GM19324 (cell line): ENCODE measurements around the gene PHACTR2.

Experiments
- ATAC-seq: cut with Tn5 transposase; IDR thresholded peaks from one replicate; pipeline ENCODE4 v1.9.1; 2021; ENCODE audit warnings: mild to moderate bottlenecking, moderate library complexity; ENCODE audit not compliant: unreplicated experiment, low FRiP score

PHACTR2 gene

GRCh38 chr6:143674483-143675381 lies 3.0 kb upstream of the PHACTR2 start:
- no peak for ATAC-seq

GRCh38 chr6:143675382-143675900 lies 2.3 kb upstream of the PHACTR2 start:
- ATAC-seq = no peak

- no peak for ATAC-seq
Observed at GRCh38 chr6:143675946-143676345, 1.8 kb upstream of the PHACTR2 start.

- no peak for ATAC-seq
Observed at GRCh38 chr6:143676437-143677045, 1.2 kb upstream of the PHACTR2 start.

- ATAC-seq = no peak
Observed at GRCh38 chr6:143677577-143677890, 231 bp upstream of the PHACTR2 start.

- ATAC-seq = no peak
Observed at GRCh38 chr6:143679041-143679440, 1.3 kb downstream of the PHACTR2 start.

GRCh38 chr6:143680141-143680540 lies 2.4 kb downstream of the PHACTR2 start:
- no peak for ATAC-seq

- ATAC-seq = no peak
Observed at GRCh38 chr6:143682805-143683204, 5.0 kb downstream of the PHACTR2 start.

- no peak for ATAC-seq
Observed at GRCh38 chr6:143684486-143684885, 6.7 kb downstream of the PHACTR2 start.

GRCh38 chr6:143685653-143686052 lies 7.9 kb downstream of the PHACTR2 start:
- no peak for ATAC-seq

- ATAC-seq = no peak
Observed at GRCh38 chr6:143687591-143687990, 9.8 kb downstream of the PHACTR2 start.

GRCh38 chr6:143688681-143689080 lies 10.9 kb downstream of the PHACTR2 start:
- ATAC-seq = no peak

GRCh38 chr6:143689852-143690251 lies 12.1 kb downstream of the PHACTR2 start:
- ATAC-seq = no peak

GRCh38 chr6:143691155-143691554 lies 13.4 kb downstream of the PHACTR2 start:
- no peak for ATAC-seq

- ATAC-seq = no peak
Observed at GRCh38 chr6:143691900-143692636, 14.3 kb downstream of the PHACTR2 start.

- ATAC-seq = no peak
Observed at GRCh38 chr6:143692696-143693095, 14.9 kb downstream of the PHACTR2 start.

- no peak for ATAC-seq
Observed at GRCh38 chr6:143694013-143694412, 16.2 kb downstream of the PHACTR2 start.

GRCh38 chr6:143694560-143694959 lies 16.8 kb downstream of the PHACTR2 start:
- no peak for ATAC-seq

- ATAC-seq = no peak
Observed at GRCh38 chr6:143695130-143695968, 17.6 kb downstream of the PHACTR2 start.

- ATAC-seq = no peak
Observed at GRCh38 chr6:143695969-143696663, 18.4 kb downstream of the PHACTR2 start.
